Measurements from ENCODE around the gene FXR2.
"Not testable (repeated sequence)": the region's sequence is repeated elsewhere in the genome, so short reads cannot be mapped to it uniquely, and the experiment has no call there.

Gene FXR2

DNA sequence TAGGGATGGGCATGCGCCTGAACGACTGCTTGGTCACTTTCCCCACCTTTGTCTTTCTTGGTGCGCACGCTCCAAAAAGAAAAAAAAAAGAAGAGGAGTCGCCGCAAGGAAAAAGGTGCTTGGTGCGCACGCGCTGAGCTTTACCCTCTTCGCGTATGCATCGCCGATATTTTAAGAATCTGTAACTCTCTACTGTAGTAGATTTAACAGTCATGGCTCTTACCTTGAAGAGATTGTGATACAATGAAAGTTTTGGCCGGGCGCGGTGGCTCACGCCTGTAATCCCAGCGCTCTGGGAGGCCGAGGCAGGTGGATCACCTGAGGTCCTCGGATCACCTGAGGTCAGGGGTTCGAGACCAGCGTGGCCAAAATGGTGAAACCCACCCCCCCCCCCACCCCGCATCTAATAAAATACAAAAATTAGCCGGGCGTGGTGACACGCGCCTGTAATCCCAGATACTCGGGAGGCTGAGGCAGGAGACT, 609 bp upstream of the FXR2 start:
- TF ChIP-seq ZNF274 (IDR thresholded peaks at IDR 0.05; ENCODE audit: low read depth, low read length) = no peak
- peak overlapping the region; percentile 63; the same call in 1 of the 2 replicates for H3K4me3 ChIP-seq (ENCODE audit: low read length)

DNA sequence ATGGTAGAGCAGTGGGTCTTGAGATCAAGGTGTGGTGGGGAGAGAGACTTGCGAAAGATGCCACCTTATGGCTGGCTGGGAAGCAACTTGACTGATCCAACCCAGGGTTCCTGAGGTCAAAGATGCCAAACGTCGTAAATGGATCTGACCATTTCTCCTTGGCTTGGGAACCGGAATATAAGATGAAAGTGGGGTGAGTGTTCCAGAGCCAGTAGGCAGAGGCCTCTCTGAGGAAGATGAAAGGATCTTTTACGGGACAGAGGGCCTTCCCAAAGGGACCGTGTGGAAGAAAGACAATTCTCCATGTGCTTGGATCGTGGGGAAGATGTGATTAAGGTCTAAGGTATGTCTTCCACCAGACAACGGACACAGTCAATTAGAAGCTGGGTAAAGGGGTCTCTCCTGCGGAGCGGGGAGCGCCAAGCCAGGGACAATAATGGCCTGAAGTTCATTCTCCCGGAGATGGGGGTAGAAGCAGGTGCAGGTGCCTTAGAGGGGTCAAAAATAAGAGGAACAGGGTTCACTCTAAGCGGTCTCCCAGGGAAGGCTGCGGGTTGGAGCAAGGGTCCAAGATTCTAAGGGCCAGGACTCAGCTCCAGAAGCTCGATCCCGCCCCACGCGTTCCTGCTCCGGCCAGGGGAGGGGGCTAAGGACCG, 800 bp downstream of the FXR2 start:
- H3K4me3 ChIP-seq (ENCODE audit: low read length) = peak overlapping the region; percentile 82
- TF ChIP-seq ZNF274 (IDR thresholded peaks at IDR 0.05; ENCODE audit: low read depth, low read length) = no peak

DNA sequence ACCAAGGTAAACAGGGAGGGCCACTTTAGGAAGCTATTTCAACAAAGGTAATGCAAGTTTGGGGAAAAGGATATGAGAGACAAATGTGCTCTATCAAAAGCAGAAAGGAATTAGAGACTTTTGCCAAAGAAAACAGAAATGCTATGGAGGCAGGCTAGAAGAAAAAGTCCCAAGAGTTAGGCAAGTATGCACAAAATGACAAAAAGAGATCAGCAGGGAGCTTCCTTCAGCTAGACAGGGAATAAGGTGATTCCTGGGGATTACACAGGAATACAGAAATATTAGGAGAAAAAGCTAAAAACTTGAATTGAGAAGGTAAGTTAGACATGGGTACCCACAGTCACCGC, 2.4 kb downstream of the FXR2 start:
- H3K4me3 ChIP-seq (ENCODE audit: low read length) = no peak overlapping the region
- no peak for TF ChIP-seq ZNF274 (IDR thresholded peaks at IDR 0.05; ENCODE audit: low read depth, low read length)

DNA sequence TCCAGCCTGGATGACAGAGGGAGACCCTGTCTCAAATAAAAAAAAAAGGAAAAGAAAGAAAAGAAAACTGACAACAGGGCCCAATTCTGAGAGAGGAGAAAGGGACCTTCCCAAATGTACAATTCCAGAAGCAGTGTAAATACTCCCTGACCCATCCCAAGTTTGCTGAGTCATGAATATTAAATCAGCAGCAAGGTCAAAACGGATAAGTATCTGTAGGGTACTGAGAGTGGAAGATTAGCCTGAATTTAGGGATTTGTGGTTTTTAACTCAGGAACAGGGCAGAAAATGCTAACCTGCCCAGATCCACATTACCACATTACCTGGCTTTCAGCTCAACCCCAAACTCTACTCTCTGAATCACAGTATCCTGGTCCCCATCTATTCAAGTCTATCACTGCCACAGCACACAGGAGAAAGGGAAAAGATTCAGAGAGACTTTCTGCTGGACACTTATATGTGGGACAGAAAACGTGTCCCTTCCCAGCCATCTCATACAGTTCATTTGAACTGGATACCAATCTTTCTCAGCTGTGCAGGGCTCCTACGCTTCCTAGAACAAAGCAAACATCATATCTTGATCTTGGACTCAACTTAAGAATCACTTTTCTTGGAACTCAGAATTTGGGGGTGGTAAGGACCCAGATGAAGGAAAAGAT, 2.9 kb downstream of the FXR2 start:
- no peak for TF ChIP-seq ZNF274 (IDR thresholded peaks at IDR 0.05; ENCODE audit: low read depth, low read length)
- no peak overlapping the region for H3K4me3 ChIP-seq (ENCODE audit: low read length)

DNA sequence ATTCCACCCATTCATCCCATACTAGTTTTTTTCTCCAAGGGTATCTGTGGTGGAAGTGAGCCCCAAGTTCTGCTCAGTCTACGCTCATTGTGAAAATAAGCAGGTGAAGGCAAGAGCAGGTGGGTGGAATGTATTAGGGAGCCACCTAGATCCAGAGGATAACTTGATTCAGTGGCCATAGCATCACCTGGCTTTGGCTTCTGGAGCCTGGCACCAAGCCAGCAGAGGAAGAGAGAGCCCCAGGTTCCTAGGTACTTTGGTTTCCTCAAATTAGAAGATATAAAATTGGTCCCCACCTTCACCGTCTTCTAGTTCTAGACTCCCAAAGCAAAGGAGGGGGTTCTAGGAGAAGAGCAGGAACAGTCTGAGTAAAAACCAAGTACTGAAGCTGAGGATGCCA, 4.1 kb downstream of the FXR2 start:
- no peak overlapping the region for H3K4me3 ChIP-seq (ENCODE audit: low read length)
- TF ChIP-seq ZNF274 (IDR thresholded peaks at IDR 0.05; ENCODE audit: low read depth, low read length) = no peak

DNA sequence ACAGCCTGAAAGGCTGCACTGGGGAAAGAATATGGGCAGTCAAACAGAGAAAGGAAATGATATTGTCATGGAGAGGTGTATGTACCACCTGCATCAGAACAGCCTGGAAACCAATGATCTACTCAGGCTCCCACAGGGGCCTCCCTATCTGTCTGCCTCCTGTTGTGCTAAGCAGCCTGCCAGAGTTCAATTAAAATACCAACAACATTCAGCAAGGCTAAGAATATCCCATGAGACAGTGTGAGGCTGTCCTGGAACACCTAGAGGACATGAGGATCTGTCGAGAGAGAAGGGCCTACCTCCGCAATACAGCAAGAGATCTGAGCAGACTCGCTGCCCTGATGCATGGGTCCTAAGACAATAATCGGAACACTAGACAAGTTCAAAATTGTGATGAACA, 8.4 kb downstream of the FXR2 start:
- H3K4me3 ChIP-seq (ENCODE audit: low read length) = no peak overlapping the region
- TF ChIP-seq ZNF274 (IDR thresholded peaks at IDR 0.05; ENCODE audit: low read depth, low read length) = no peak

DNA sequence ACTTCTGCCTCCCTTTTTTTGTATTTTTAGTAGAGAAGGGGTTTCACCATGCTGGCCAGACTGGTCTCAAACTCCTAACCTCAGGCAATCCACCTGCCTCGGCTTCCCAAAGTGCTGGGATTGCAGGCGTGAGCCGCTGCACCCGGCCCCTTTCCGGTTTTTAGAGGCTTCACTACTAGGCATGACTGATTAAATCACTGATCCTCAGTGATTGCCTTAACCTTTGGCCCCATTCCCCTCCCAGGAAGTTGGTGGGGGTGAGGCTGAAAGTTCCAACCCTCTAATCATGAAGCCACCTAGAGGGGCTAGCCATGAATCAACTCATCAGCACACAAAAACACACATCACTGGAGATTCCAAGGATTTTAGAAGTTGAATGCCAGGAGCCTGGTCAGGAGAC, 17.1 kb downstream of the FXR2 start:
- H3K4me3 ChIP-seq (ENCODE audit: low read length) = not testable (repeated sequence)

DNA sequence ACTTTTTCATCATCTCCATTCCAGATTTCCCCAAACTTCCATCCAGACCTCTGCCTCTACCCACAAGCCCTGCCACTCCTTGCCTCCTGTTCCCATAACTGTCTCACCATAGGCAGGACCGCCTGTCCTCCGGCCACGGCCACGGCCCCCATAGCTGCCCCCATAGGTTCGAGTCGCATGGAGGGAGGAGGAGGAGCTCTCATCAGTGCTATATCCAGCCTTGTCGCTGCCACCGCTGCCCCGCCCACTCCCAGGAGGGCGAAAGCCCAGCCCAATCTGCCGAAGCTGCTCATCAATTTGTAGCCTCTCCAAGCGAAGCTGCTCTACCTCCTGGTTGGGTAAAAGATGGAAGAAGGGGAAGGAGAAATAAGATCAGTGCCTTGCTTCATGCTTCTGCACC, 21.4 kb downstream of the FXR2 start:
- TF ChIP-seq ZNF274 (IDR thresholded peaks at IDR 0.05; ENCODE audit: low read depth, low read length) = no peak
- no peak overlapping the region for H3K4me3 ChIP-seq (ENCODE audit: low read length)

DNA sequence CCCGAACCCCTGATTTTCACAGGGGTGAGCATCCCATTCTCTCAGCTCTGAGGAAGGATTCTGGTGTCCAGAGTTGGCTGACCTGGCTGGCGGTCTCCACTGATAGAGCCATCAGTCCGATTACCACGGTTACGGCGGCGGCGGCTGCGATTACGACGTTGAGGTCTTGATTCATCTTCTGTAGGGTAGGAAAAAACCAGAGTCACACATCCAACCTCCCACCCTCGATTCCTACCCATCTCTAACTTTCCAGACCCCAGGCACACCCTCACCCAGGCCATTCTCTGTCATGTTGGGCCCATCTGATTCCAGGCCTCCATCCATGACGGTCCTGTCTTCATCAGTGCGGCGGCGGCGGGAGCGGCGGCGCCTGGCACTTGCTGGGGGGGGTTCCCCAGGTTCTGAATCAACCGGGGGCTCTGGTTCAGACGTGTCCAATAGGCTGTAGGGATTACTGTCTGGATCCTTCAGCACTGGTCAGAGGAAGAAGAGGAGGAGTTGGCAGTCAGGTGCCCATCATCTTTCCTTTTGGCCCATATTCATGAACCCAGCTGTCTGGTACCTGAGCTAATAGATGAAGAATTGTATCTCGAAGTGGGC, 22.2 kb downstream of the FXR2 start:
- no peak for TF ChIP-seq ZNF274 (IDR thresholded peaks at IDR 0.05; ENCODE audit: low read depth, low read length)

DNA sequence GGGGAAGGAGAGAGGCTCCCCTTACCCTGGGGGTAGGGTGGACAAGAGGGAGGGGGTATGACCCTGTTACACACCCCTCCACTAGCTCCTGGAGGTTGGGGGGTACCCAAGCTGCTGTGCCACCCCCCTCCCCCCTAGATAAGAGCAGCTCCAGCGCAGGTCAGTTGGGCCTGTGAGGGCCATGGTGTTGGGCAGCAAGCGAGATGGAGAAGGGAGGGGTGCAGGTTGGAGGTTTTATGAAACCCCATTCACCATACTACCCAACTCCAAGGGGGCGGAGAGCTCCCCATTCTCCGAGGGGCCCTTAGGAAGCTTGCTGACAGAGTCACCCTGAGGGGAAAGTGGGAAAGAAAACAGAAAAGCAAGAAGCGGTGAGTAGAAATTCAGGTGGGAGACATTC, 23.1 kb downstream of the FXR2 start:
- no peak overlapping the region for H3K4me3 ChIP-seq (ENCODE audit: low read length)
- no peak for TF ChIP-seq ZNF274 (IDR thresholded peaks at IDR 0.05; ENCODE audit: low read depth, low read length)

More for the DNA sequence above, 22.2 kb downstream of the FXR2 start:
- no peak overlapping the region for H3K4me3 ChIP-seq (ENCODE audit: low read length)

DNA sequence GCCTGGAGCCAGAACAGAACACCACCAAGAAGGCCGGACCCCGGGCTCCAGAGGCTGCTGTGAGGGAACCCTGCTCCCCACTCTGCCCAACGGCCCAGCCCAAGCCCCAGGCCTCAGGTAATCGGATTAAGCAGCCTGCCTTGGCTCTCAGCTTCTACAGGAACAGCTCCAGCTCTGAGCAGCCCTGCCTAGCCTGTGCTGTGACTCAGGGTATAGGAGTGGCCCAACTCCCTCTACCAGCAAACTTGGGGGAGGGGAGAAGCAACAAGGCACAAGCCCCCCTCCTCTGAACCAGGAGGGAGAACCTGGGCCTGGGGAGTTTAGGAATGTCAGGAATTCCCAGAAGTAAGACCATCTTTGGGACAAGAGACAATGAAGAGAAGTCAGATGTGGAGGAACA, 24.0 kb downstream of the FXR2 start:
- no peak for TF ChIP-seq ZNF274 (IDR thresholded peaks at IDR 0.05; ENCODE audit: low read depth, low read length)
- no peak overlapping the region for H3K4me3 ChIP-seq (ENCODE audit: low read length)

DNA sequence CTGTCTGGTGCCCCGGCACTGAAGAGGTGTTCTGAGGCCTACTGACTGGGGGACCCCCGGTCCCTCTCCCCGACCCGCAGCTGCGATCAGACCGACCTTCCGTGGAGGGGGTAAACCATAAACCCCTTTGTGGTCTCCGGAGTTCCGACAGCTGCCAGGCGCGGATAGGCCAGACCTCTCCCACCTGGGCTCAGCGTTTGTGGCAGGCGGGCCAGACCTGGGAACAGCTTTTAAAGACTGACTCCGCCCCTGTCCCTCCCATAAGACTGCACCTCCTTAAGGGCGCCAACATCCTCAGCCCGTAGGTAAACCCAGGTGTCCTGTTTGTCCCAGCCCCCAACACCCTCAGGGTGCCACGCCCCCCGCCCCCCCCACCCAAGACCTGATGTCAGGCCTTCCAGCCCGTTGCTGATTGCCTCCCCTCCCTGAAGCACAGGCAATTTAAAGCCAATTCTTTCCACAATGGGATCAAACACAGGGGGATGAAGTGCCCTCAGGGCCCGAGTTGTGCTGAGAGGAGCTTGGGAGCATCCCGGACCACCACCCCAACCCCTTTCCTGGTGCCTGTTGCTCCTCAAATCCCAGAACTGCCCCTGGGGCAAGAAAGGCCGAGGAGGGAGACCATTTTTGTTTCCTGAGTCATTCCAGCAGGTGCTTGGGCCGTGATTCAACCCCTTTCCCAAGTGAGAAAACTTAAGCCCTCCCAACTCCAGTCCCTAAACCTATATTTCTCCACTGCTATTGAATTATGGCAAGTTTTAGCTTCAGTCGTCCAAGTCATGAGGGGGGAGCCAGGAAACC, 24.6 kb downstream of the FXR2 start, which contains the start of gene SOX15:
Gene SOX15, minus strand, starts transcription at position 204 of the 801 bp plus-strand sequence. CDS start 418 bp downstream, outside the sequence.
- H3K4me3 ChIP-seq (ENCODE audit: low read length) = no peak within 1 kb of the TSS
- no peak for TF ChIP-seq ZNF274 (IDR thresholded peaks at IDR 0.05; ENCODE audit: low read depth, low read length)

DNA sequence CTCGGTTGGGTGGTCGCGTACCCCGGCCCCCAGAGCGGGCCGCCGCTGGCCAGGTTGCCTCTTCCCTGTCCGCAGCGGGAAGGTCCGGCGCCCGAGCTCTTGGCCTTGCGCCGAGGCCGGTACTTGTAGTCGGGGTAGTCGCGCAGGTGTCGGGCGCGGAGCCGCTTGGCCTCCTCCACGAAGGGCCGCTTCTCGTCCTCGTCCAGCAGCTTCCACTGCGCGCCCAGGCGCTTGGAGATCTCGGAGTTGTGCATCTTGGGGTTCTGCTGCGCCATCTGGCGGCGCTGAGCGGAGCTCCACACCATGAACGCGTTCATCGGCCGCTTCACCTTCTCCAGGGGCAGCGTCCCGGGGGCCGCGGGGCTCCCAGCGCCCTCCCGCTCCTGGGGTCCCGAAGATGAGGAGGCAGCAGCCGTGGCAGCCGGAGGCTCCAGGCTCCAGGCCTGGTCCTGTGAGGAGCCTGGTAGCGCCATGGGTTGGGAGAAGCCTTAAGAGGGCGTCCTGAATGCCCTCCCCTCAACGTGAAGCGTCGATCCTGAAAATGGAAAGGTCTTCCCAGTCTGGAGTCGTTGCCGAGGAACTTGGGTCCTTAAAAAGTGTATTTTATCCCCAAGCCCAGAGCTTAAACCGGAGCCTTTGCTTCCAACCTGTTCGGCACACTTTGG, 25.4 kb downstream of the FXR2 start:
- no peak overlapping the region for H3K4me3 ChIP-seq (ENCODE audit: low read length)
- TF ChIP-seq ZNF274 (IDR thresholded peaks at IDR 0.05; ENCODE audit: low read depth, low read length) = no peak

Measured in GM08714 (cell line).